ENCODE results near the gene RASL12.
"Not testable (repeated sequence)": the region's sequence is repeated elsewhere in the genome, so short reads cannot be mapped to it uniquely, and the experiment has no call there.

The RASL12 gene

DNA sequence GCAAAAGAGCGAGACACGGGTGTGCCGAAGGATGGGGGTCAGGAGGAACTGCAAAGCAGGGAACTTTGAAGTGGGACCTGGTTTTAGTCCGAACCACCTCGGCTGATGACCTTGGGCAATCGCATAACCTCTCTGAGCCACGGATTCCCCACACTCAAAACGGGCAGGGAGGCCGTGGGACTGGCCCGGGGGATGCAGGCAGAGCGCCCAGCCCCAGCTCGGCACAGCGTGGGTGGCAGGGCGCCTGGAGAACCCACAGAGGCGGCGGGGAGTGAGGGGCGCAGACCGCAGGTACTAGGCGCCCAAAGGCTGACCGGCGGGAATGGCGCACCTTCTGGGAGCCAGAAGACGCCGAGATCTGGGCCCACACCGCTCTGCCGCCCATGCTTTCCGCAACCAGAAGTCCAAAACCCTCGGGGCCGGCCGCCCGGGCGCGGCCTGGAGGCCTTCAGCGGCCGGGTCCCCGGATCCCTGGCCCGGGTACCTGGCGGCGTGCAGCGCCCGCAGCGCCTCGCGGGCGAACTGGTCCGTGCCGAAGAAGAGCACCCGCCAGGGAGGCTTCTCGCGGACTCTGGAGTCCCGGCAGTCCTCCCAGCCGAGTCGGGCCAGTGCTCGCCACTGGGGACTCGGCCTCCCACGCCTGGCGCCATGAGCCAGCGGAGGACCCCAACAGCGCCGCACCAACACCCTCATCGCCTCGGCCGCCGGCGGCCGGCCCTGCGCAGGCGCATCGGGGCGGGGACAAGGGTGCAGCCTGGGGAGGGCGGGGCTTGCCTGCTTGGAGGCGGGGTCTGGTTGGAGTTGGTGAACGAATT, 38.7 kb downstream of the RASL12 start, which contains the start of gene MTFMT:
TSS of gene MTFMT (minus strand) at position 719 of the 815 bp plus-strand sequence. CDS start at position 693, 26 bp downstream.
- peak; percentile 95 to 97 for DNase-seq (ENCODE audit: low read depth in 2 of 2)

DNA sequence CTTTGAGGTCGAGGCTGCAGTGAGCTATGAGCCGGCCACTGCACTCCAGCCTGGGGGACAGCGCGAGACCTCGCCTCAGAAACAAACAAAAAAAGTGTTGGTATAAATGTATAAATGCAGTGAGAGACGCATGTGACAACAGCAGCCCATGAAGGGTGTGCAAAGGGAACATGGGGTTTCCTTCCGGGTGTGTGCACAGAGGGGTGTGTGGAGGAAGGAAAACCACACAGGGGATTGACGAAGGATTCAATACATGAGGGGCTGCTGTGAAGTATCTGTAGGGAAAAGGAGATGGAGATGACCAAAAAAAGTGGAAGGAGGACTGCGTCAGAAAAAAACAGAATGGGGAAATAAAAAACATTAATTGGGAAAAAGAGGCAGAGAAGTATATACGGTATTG, 39.5 kb downstream of the RASL12 start:
- DNase-seq (ENCODE audit: low read depth in 2 of 2), result no peak

DNA sequence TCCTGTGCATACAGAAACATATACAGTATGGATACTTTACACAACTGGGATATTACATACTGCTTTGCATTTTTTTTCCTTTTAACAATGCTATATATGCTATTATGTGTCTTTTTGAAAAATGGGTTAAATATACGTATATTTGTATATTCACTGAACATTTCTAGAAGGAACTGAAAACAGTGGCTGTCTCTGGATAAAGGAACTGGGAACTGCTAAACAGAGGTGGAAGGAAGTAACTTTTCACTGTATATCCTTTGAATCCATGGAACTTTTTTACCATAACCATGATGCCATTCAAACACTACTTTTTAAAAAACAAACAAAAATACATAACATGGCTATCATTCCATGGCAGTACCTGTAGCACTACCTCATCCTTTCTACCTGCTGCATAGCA, 40.2 kb downstream of the RASL12 start:
- DNase-seq (ENCODE audit: low read depth in 2 of 2), result no peak

DNA sequence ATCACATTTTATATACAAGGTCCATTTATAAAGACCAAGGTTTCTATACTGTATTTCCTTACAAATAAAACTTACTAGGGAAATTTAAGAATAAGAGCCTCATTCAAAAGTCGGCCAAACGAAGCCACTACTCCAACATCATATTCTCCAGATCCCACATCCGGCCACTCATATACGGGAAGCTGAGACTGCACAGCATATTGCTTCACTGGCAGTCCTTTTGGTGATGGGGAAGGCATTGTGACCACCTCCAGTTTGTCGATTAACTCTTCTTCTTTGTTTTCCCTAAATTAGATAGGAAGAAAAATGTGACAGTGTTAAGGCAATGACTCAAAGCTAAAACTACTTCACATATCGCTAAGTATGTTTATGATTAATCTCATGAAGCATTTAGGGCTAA, 41.0 kb downstream of the RASL12 start:
- no peak for DNase-seq (ENCODE audit: low read depth in 2 of 2)

DNA sequence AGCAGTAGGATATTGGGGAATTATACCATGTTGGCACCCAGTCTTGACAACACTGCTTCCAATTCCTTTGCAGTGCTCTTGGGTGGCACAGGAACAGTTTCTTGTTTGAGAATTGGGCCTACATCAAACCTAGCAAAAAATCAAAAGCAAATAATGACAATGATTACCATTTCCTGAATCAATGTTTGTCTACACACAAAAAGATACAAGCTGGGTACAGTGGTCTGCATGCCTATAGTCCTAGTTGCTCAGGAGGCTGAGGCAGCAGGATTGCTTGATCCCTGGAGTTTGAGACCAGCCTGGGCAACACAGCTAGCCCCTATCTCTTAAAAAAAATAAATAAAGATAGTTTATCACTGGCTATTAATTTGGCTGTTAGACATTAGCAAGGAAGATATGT, 46.3 kb downstream of the RASL12 start:
- DNase-seq (ENCODE audit: low read depth in 2 of 2), result no peak

DNA sequence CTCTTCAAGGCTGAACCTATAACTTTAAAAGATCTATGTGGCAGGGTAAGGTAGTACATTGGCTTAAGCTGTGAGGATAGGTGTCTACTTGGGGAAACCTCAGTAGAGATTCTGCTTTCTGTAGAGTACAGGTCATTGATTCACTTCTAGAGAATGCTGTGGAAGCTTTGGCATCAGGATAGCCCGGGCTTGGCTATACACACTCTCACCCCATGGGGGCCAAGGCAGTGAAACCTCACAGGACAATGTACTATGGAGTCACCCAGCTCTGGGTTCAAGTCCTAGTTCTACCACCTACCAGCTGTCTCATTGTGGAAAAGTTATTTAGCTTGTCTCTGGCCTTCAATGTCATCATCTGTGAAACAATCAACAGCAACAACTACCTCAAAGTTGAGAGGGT, 47.4 kb downstream of the RASL12 start:
- DNase-seq (ENCODE audit: low read depth in 2 of 2), result no peak

DNA sequence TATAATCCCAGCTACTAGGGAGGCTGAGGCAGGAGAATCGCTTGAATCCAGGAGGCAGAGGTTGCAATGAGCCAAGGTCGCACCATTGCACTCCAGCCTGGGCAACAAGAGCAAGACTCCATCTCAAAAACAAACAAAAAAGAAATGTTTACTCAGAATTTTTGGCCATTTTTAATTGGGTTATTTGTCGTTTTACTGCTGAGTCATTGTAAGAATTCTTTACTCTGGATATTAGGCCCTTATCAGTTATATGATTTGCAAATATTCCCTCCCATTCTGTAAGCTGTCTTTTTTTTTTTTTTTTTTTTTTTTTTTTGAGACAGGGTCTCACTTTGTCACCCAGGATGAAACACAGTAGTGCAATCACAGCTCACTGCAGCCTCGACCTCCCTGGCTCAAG, 56.6 kb downstream of the RASL12 start:
- not testable (repeated sequence) for DNase-seq (ENCODE audit: low read depth in 2 of 2)

DNA sequence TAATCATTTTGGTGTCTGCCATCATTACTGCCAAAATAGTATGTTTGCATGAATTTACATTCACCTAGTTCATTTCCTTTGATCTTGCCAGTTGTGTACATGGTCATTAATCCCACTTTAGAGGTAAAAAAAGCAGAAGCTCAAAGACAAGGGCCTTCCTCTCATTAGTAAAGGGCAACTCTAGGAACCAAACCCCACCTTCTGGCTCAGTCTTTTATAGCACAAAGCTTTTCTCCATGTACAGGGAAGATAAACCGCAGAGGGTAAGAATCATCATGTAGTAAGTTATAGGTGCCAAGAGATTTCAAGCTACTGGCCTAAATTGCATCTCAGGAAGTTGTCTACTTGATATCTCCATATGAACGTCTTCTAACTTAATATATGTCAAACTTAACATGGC, 58.8 kb downstream of the RASL12 start:
- no peak for DNase-seq (ENCODE audit: low read depth in 2 of 2)

DNA sequence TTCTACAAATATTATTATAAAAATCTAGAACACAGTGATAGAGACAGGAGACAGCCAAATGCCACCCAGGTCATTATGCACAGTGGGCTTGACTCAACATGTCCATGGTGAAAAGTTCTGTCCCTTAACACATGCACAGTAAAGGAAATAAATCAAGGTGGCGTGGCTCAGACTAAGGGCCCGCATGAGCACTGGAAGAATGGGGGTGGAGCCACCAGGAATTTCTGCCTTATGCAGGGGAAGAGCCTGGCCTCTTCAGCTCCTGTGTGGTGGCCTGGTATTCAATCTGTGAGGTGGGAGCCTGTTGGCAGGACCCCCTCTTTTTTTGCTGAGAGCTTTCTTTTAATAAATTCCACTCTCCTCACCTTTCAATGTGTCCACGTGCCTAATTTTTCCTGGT, 60.9 kb downstream of the RASL12 start:
- DNase-seq (ENCODE audit: low read depth in 2 of 2), result no peak

DNA sequence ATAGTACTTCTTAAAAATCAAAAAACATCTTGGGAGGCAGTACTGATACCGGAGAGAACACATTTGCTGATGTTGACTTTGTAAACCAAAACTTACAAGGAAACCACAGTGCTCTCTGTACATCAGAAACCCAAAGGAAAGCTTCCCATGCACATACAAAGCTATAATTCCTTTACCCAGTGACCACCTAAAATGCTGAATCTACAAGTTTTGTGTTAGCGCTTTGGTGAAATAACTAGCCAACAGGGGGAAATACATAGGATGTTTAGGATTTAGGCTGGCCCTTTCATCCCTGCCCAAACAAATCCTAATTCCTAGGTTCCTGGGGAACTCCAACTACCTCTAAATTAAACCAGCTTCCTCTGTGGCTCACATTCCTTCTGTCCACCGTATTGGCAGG, 62.8 kb downstream of the RASL12 start:
- DNase-seq (ENCODE audit: low read depth in 2 of 2), result no peak
